Measurements from ENCODE around the gene KMT2A. TPM values are rescaled to one million over a fixed set of nuclear protein-coding genes. Genes with fewer than 3 reads are reported as not detected.
"Not testable (repeated sequence)": the region's sequence is repeated elsewhere in the genome, so short reads cannot be mapped to it uniquely, and the experiment has no call there.

The KMT2A gene
- total and polyA plus RNA-seq, 2 experiments from 2014 or later, result 34.3 to 72.2 TPM

GRCh38 chr11:118462178-118462577 is 25.9 kb downstream of the KMT2A start:
- H3K27me3 ChIP-seq (ENCODE audit: insufficient read depth), result no peaks in the 10 kb centered on the region
- no peaks in the 10 kb centered on the region for H3K36me3 ChIP-seq (ENCODE audit: insufficient read depth)
- ATAC-seq, result peak; percentile 59
- no peak overlapping the region for H2AFZ ChIP-seq
- H3K79me2 ChIP-seq (replicated peaks; ENCODE audit: insufficient read depth), result peaks cover 98% of the 10 kb centered on the region
- no peaks in the 10 kb centered on the region for H3K9me2 ChIP-seq (ENCODE audit: insufficient read depth)
- H3K4me3 ChIP-seq, result no peak overlapping the region
- H3K4me3 Mint-ChIP-seq, result no peak overlapping the region
- peak; percentile 39 for DNase-seq (ENCODE audit: low spot score)
- peaks cover 2% of the 10 kb centered on the region; the same call in 2 of the 3 replicates for H3K36me3 Mint-ChIP-seq (ENCODE audit: low read depth)
- TF ChIP-seq ZNF114 (CRISPR knock-in tag; IDR thresholded peaks at IDR 0.05) (no peak), ZNF462 (CRISPR knock-in tag; IDR thresholded peaks at IDR 0.05) (no peak), POLR2AphosphoS5 (IDR thresholded peaks at IDR 0.05; ENCODE audit: low read depth) (no peak), ETS1 (IDR thresholded peaks at IDR 0.05) (no peak), JUNB (IDR thresholded peaks at IDR 0.05; ENCODE audit: unreplicated experiment) (no peak), REST (IDR thresholded peaks at IDR 0.05; ENCODE audit: unreplicated experiment) (no peak), ZNF331 (CRISPR knock-in tag; IDR thresholded peaks at IDR 0.05; ENCODE audit: low read depth) (no peak), STAT1 (IDR thresholded peaks at IDR 0.05; ENCODE audit: unreplicated experiment) (no peak), CREB1 (CRISPR knock-in tag; IDR thresholded peaks at IDR 0.05; ENCODE audit: low read depth) (no peak), EZH2phosphoT487 (IDR thresholded peaks at IDR 0.05; ENCODE audit: unreplicated experiment) (no peak)
- peaks cover 6% of the 10 kb centered on the region for H3K27me3 Mint-ChIP-seq (ENCODE audit: insufficient read depth, low read depth, poor library complexity)
- H3K9me3 Mint-ChIP-seq, result no peaks in the 10 kb centered on the region; the same call in 2 of the 3 replicates
- H3K4me1 ChIP-seq (ENCODE audit: insufficient read depth), result 0 out of 2 replicates have a peak, but pooled peaks cover 4% of the 10 kb centered on the region
- H3K27ac Mint-ChIP-seq, result no peak overlapping the region
- H4K20me1 ChIP-seq (replicated peaks; ENCODE audit: insufficient read depth), result peaks cover 54% of the 10 kb centered on the region
- H3K4me2 ChIP-seq, result peak overlapping the region; percentile 18; the same call in 1 of the 2 replicates
- no peak overlapping the region for H3K27ac ChIP-seq (ENCODE audit: low read depth)
- H3K4me1 Mint-ChIP-seq, result peaks cover 7% of the 10 kb centered on the region
- H3F3A ChIP-seq (replicated peaks; ENCODE audit: low read depth), result no peaks in the 10 kb centered on the region

- not testable (repeated sequence) for H3K4me3 Mint-ChIP-seq; H3K4me3 ChIP-seq; H2AFZ ChIP-seq; H3K27ac ChIP-seq (ENCODE audit: low read depth); ATAC-seq; H3K4me2 ChIP-seq; H3K9me3 Mint-ChIP-seq; H3K27me3 ChIP-seq (ENCODE audit: insufficient read depth); H3K9me2 ChIP-seq (ENCODE audit: insufficient read depth); DNase-seq (ENCODE audit: low spot score); H3K4me1 Mint-ChIP-seq; H3K4me1 ChIP-seq (ENCODE audit: insufficient read depth); H3K27me3 Mint-ChIP-seq (ENCODE audit: insufficient read depth, low read depth, poor library complexity); H3K27ac Mint-ChIP-seq
- peaks cover 25% of the 10 kb centered on the region; the same call in 1 of the 2 replicates for H3K36me3 ChIP-seq (ENCODE audit: insufficient read depth)
- peaks cover 93% of the 10 kb centered on the region for H3K79me2 ChIP-seq (replicated peaks; ENCODE audit: insufficient read depth)
- H4K20me1 ChIP-seq (replicated peaks; ENCODE audit: insufficient read depth), result peaks cover 36% of the 10 kb centered on the region
- peaks cover 11% of the 10 kb centered on the region; the same call in 1 of the 2 replicates for H3F3A ChIP-seq (replicated peaks; ENCODE audit: low read depth)
- H3K36me3 Mint-ChIP-seq (ENCODE audit: low read depth), result peaks cover 30% of the 10 kb centered on the region
Measured at GRCh38 chr11:118468968-118469367, 32.7 kb downstream of the KMT2A start.
